OCI-LY1 (cell line): ENCODE data around the gene NRIP1.

ENCODE experiments used
- H2AFZ ChIP-seq: fragments of 200-600 bp; sonication (generic), shearing (Covaris generic); 2 replicates; pipeline ENCODE4 v1.6.0; 2014; ENCODE audit warnings: antibody characterized with exemption, mild to moderate bottlenecking, low read length
- H3F3A ChIP-seq: fragments of 200-600 bp; sonication (generic), shearing (Covaris generic); 2 replicates; pipeline ENCODE4 v1.6.0; 2014; ENCODE audit warnings: mild to moderate bottlenecking, antibody characterized with exemption, low read length, moderate library complexity; ENCODE audit not compliant: insufficient read depth
- H3K27ac ChIP-seq: fragments of 200-600 bp; sonication (generic); 2 replicates; pipeline ENCODE4 v1.5.1; 2014; ENCODE audit warnings: low read length, mixed run types, mild to moderate bottlenecking, low read depth; ENCODE audit not compliant: poor library complexity, severe bottlenecking
- H3K27me3 ChIP-seq: fragments of 200-600 bp; sonication (generic); 2 replicates; pipeline ENCODE4 v1.6.0; 2014; ENCODE audit warnings: antibody characterized with exemption, mild to moderate bottlenecking, low read length, moderate library complexity; ENCODE audit not compliant: insufficient read depth
- H3K36me3 ChIP-seq: fragments of 200-600 bp; sonication (generic); 2 replicates; pipeline ENCODE4 v1.6.1; 2014; ENCODE audit warnings: mild to moderate bottlenecking, antibody characterized with exemption, low read length, moderate library complexity, mixed read lengths; ENCODE audit not compliant: insufficient read depth
- H3K4me1 ChIP-seq: fragments of 200-600 bp; sonication (generic); 2 replicates; pipeline ENCODE4 v1.5.1; 2014; ENCODE audit warnings: mild to moderate bottlenecking, low read length, moderate library complexity; ENCODE audit not compliant: insufficient read depth, severe bottlenecking
- H3K4me2 ChIP-seq: fragments of 200-600 bp; sonication (generic), shearing (Covaris generic); 2 replicates; pipeline ENCODE4 v1.6.1; 2014; ENCODE audit warnings: low read length
- H3K4me3 ChIP-seq: fragments of 200-600 bp; sonication (generic); 2 replicates; pipeline ENCODE4 v1.5.1; 2014; ENCODE audit warnings: low read length, low read depth, mild to moderate bottlenecking, mixed read lengths; ENCODE audit not compliant: poor library complexity, severe bottlenecking
- H3K79me2 ChIP-seq: fragments of 200-600 bp; shearing (Covaris generic); 2 replicates; pipeline ENCODE4 v1.6.1; 2016; ENCODE audit warnings: mixed run types, low read length, mixed read lengths; ENCODE audit not compliant: insufficient read depth
- H3K9ac ChIP-seq: fragments of 200-600 bp; sonication (generic), shearing (Covaris generic); 2 replicates; pipeline ENCODE4 v1.6.1; 2014; ENCODE audit warnings: mild to moderate bottlenecking, low read length, mixed read lengths
- H3K9me2 ChIP-seq: fragments of 200-600 bp; sonication (generic), shearing (Covaris generic); 2 replicates; pipeline ENCODE4 v1.6.1; 2014; ENCODE audit warnings: low read depth, mild to moderate bottlenecking, low read length, mixed read lengths
- H3K9me3 ChIP-seq: fragments of 200-600 bp; shearing (Covaris generic); 2 replicates; pipeline ENCODE4 v1.6.1; 2014; ENCODE audit warnings: low read length, mixed read lengths
- H4K20me1 ChIP-seq: fragments of 200-600 bp; sonication (generic), shearing (Covaris generic); 2 replicates; pipeline ENCODE4 v1.6.0; 2016; ENCODE audit warnings: mild to moderate bottlenecking, low read length; ENCODE audit not compliant: insufficient read depth
- CTCF ChIP-seq: fragments of 200-600 bp; sonication (generic), shearing (Covaris generic); IDR thresholded peaks from 2 replicates; pipeline ENCODE4 v1.5.1; 2017; ENCODE audit warnings: mild to moderate bottlenecking, antibody characterized with exemption, low read length, moderate library complexity, mixed read lengths
- EZH2 ChIP-seq: fragments of 200-600 bp; sonication (generic), shearing (Covaris generic); IDR thresholded peaks from 2 replicates; pipeline ENCODE4 v1.8.0; 2017; ENCODE audit warnings: borderline replicate concordance, mixed run types, mild to moderate bottlenecking, antibody characterized with exemption, low read length, moderate library complexity, mixed read lengths

NRIP1 gene

GRCh38 chr21:15078180-15078579, 13.4 kb upstream of the NRIP1 start:
- Histone ChIP-seq H3K27ac (no peak overlapping the region), H3F3A (no peaks in the 10 kb centered on the region), H3K9ac (no peak overlapping the region), H3K4me1 (no peaks in the 10 kb centered on the region), H3K27me3 (no peaks in the 10 kb centered on the region), H3K9me2 (no peaks in the 10 kb centered on the region), H2AFZ (no peak overlapping the region), H3K4me3 (no peak overlapping the region), H4K20me1 (no peaks in the 10 kb centered on the region), H3K36me3 (no peaks in the 10 kb centered on the region), H3K4me2 (no peak overlapping the region), H3K79me2 (no peaks in the 10 kb centered on the region), H3K9me3 (no peaks in the 10 kb centered on the region)
- no peak for TF ChIP-seq EZH2
- TF ChIP-seq CTCF, result no peak

- Histone ChIP-seq H3K4me2 (no peak overlapping the region), H3K9me2 (no peaks in the 10 kb centered on the region), H3F3A (no peaks in the 10 kb centered on the region), H2AFZ (no peak overlapping the region), H3K4me3 (no peak overlapping the region), H4K20me1 (no peaks in the 10 kb centered on the region), H3K9ac (no peak overlapping the region), H3K36me3 (no peaks in the 10 kb centered on the region), H3K9me3 (no peaks in the 10 kb centered on the region), H3K79me2 (no peaks in the 10 kb centered on the region), H3K4me1 (no peaks in the 10 kb centered on the region), H3K27ac (no peak overlapping the region), H3K27me3 (no peaks in the 10 kb centered on the region)
- TF ChIP-seq CTCF, result no peak
- no peak for TF ChIP-seq EZH2
These were observed 12.8 kb upstream of the NRIP1 start for GRCh38 chr21:15077529-15078145.

- H3K27ac ChIP-seq, result no peak overlapping the region
- TF ChIP-seq EZH2, result no peak
- TF ChIP-seq CTCF, result no peak
- no peaks in the 10 kb centered on the region for H3K79me2 ChIP-seq
- H3K9ac ChIP-seq, result no peak overlapping the region
- no peaks in the 10 kb centered on the region for H3K9me3 ChIP-seq
- no peak overlapping the region for H3K4me2 ChIP-seq
- no peaks in the 10 kb centered on the region for H3K9me2 ChIP-seq
- H4K20me1 ChIP-seq, result no peaks in the 10 kb centered on the region
- H3K36me3 ChIP-seq, result no peaks in the 10 kb centered on the region
- no peaks in the 10 kb centered on the region for H3F3A ChIP-seq
- H3K27me3 ChIP-seq, result no peaks in the 10 kb centered on the region
- no peak overlapping the region for H3K4me3 ChIP-seq
- H3K4me1 ChIP-seq, result no peaks in the 10 kb centered on the region
- H2AFZ ChIP-seq, result no peak overlapping the region
These were observed 11.9 kb upstream of the NRIP1 start for GRCh38 chr21:15076730-15077129.
